OCI-LY7 (cell line): ENCODE measurements around the gene MCHR1.

Source experiments
- EZH2phosphoT487 ChIP-seq: fragments of 200-600 bp; sonication (generic); IDR thresholded peaks from 2 replicates; pipeline ENCODE4 v1.6.1; 2018; ENCODE audit warnings: low read depth, borderline replicate concordance, mild to moderate bottlenecking, mixed run types, antibody characterized with exemption, low read length, moderate library complexity, mixed read lengths
- TF ChIP-seq, protein P1 (sequence below): fragments of 200-600 bp; sonication (generic); conservative IDR thresholded peaks from 2 replicates; pipeline ENCODE4 v1.5.1; 2014; ENCODE audit warnings: mild to moderate bottlenecking, antibody characterized with exemption, low read length, moderate library complexity, mixed read lengths

DNA sequence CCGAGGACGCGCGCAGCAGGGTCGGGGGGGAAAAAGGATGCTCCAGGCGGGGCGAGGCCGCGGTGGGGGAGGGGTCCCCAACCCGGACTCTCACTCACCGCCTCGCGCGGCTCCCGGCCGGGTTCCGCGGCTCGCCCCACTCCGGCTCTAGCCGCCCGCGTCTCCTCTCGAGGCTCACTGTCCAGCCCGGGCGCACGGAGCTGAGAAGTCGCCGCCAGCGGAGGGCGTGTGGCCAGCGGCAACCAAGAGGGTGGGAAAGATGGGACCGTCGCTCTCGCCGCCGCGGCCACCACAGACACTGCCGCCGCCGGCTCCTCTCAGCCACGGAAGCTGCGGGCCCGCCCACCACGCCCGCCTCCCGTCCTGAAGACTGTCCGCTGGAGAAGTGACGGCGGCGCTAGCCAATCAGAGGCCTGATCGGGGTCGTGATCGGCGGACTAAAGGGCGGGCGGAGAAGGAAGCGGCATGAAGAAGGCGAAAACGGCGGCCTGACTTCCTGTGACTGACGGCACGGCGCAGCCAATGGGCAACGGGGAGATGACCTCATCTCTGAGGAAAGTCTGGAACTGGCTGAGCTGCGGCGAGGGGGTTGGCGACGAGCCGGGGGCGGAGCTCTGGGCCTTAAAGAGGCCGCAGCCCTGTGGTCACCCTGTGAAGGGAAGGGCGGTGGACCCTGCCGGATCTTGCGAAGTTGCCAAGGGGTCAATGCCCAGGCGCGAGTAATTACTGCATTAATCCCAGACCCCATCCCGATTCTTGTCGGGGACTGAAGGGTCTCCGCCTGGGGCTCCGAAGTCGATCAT lies 42.7 kb upstream of the MCHR1 start, which contains the start of gene MRTFA:
- TF ChIP-seq, protein P1, sequence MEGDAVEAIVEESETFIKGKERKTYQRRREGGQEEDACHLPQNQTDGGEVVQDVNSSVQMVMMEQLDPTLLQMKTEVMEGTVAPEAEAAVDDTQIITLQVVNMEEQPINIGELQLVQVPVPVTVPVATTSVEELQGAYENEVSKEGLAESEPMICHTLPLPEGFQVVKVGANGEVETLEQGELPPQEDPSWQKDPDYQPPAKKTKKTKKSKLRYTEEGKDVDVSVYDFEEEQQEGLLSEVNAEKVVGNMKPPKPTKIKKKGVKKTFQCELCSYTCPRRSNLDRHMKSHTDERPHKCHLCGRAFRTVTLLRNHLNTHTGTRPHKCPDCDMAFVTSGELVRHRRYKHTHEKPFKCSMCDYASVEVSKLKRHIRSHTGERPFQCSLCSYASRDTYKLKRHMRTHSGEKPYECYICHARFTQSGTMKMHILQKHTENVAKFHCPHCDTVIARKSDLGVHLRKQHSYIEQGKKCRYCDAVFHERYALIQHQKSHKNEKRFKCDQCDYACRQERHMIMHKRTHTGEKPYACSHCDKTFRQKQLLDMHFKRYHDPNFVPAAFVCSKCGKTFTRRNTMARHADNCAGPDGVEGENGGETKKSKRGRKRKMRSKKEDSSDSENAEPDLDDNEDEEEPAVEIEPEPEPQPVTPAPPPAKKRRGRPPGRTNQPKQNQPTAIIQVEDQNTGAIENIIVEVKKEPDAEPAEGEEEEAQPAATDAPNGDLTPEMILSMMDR, result no peak
- TF ChIP-seq EZH2phosphoT487, result no peak
